K562 (cell line): ENCODE measurements around the gene CDK1. TPM values are rescaled to one million over a fixed set of nuclear protein-coding genes. Genes with fewer than 3 reads are reported as not detected.

Experiments
- ATAC-seq: fragments of 200-7000 bp; cut with Tn5 transposase; 3 replicates; pipeline ENCODE4 v1.9.1; 2020; ENCODE audit warnings: moderate library complexity
- BruUV-seq: library from RNA; stranded (reverse); fragments of 400-500 nt; replicated peaks from 2 replicates; lab custom pipeline; 2021; lab: Mats Ljungman, UMichigan
- CTCF ChIA-PET: fragments of 300-600 bp; formaldehyde crosslinking; extraction: SDS; loops from one replicate; lab custom pipeline; 2021; ENCODE audit warnings: low intra/inter-chr PET ratio; lab: Yijun Ruan, JAX
- POLR2A ChIA-PET: fragments of 300-600, 350-650 bp; sonication (Branson Sonifier 250); formaldehyde crosslinking; extraction: SDS; loops from one replicate; lab custom pipeline; 2021; ENCODE audit warnings: antibody characterized with exemption, inconsistent platforms; lab: Yijun Ruan, JAX
- DNase-seq, 4 experiments: peaks; one replicate each; pipeline versions ENCODE4 v3.0.0 to v3.0.0-alpha.2; 2011 to 2018; ENCODE audit warnings: low spot score in 3 of 4, mixed read lengths in 3 of 4; ENCODE audit errors: extremely low read depth in 1 of 4
- FAIRE-seq: peaks from 2 replicates; lab custom pipeline; 2011; peaks lifted over from hg19 to GRCh38; lab: Jason Lieb, UNC
- H2AFZ ChIP-seq: 2 replicates; pipeline ENCODE4 v1.6.0; 2011; ENCODE audit warnings: low read depth, low read length, control low read depth, inconsistent platforms
- H3K27ac ChIP-seq: fragments of 200-600 bp; 3 replicates; pipeline ENCODE4 v1.8.0; 2011; ENCODE audit warnings: low read depth, mild to moderate bottlenecking, control low read depth, inconsistent platforms, low read length, moderate library complexity, mixed read lengths; ENCODE audit errors: extremely low read depth
- H3K27me3 ChIP-seq, 2 experiments: fragments of 300-600 bp in 1 of 2; 2 replicates in 1 of 2; 3 replicates in 1 of 2; pipeline versions ENCODE4 v1.6.0 to v1.8.0; 2011; ENCODE audit warnings: inconsistent platforms in 2 of 2, low read length in 2 of 2, mild to moderate bottlenecking in 1 of 2, mixed read lengths in 1 of 2, moderate library complexity in 1 of 2; ENCODE audit not compliant: control insufficient read depth in 2 of 2, insufficient read depth in 2 of 2
- H3K36me3 ChIP-seq: fragments of 300-600 bp; 3 replicates; pipeline ENCODE4 v1.8.0; 2011; ENCODE audit warnings: mild to moderate bottlenecking, low read length, inconsistent platforms; ENCODE audit not compliant: control insufficient read depth, insufficient read depth
- H3K4me1 ChIP-seq, 2 experiments: fragments of 200-600 bp in 1 of 2; replicated peaks in 1 of 2; 2 replicates in 1 of 2; 3 replicates in 1 of 2; pipeline versions ENCODE4 v1.5.1 to v1.8.0; 2011; ENCODE audit warnings: inconsistent platforms in 2 of 2, low read length in 2 of 2, mild to moderate bottlenecking in 1 of 2, mixed read lengths in 1 of 2, moderate library complexity in 1 of 2; ENCODE audit not compliant: control insufficient read depth in 2 of 2, insufficient read depth in 2 of 2
- H3K4me2 ChIP-seq: 2 replicates; pipeline ENCODE4 v1.6.1; 2011; ENCODE audit warnings: low read length, control low read depth, inconsistent platforms, mixed read lengths; ENCODE audit not compliant: insufficient read depth
- H3K4me3 ChIP-seq: fragments of 200-600 bp; sonication (generic), shearing (Covaris generic); 2 replicates; pipeline ENCODE4 v1.5.1; 2016; ENCODE audit warnings: control low read depth, inconsistent platforms
- H3K79me2 ChIP-seq: fragments of 200-600 bp; 3 replicates; pipeline ENCODE4 v1.8.0; 2011; ENCODE audit warnings: low read length, inconsistent platforms; ENCODE audit not compliant: control insufficient read depth, insufficient read depth
- H3K9ac ChIP-seq, 2 experiments: 2 replicates each; pipeline versions ENCODE4 v1.6.0 to v1.6.1; 2011; ENCODE audit warnings: low read depth in 2 of 2, low read length in 2 of 2, control low read depth in 1 of 2, inconsistent platforms in 1 of 2, mild to moderate bottlenecking in 1 of 2, mixed read lengths in 1 of 2; ENCODE audit not compliant: insufficient read depth in 1 of 2
- H3K9me1 ChIP-seq: one replicate; pipeline ENCODE4 v1.6.0; 2011; ENCODE audit warnings: inconsistent platforms, mild to moderate bottlenecking, low read length, moderate library complexity; ENCODE audit not compliant: control insufficient read depth, insufficient read depth
- H3K9me3 ChIP-seq: replicated peaks from 2 replicates; pipeline ENCODE4 v1.5.1; 2011; ENCODE audit warnings: low read depth, low read length, inconsistent platforms; ENCODE audit not compliant: control insufficient read depth, insufficient read depth
- H4K20me1 ChIP-seq: replicated peaks from 2 replicates; pipeline ENCODE4 v1.6.1; 2011; ENCODE audit warnings: low read length, inconsistent platforms, mixed read lengths; ENCODE audit not compliant: control insufficient read depth, insufficient read depth
- DDX20 ChIP-seq: fragments of 450-650 bp; IDR thresholded peaks from 2 replicates; pipeline ENCODE4 v1.6.1; 2016; ENCODE audit warnings: missing genetic modification characterization, low read depth, mild to moderate bottlenecking, missing compliant biosample characterization, moderate library complexity
- GABPB2 ChIP-seq: fragments of 250-450 bp; sonication (Bioruptor Pico); conservative IDR thresholded peaks from 2 replicates; pipeline ENCODE4 v1.5.1; 2021; ENCODE audit warnings: mild to moderate bottlenecking
- HEY1 ChIP-seq: fragments of 250-450 bp; sonication (Bioruptor Pico); IDR thresholded peaks from 2 replicates; pipeline ENCODE4 v1.5.0; 2020; ENCODE audit warnings: mild to moderate bottlenecking, moderate library complexity, borderline replicate concordance
- MEIS2 ChIP-seq: fragments of 450-650 bp; IDR thresholded peaks from 2 replicates; pipeline ENCODE4 v1.6.1; 2014; ENCODE audit warnings: mild to moderate bottlenecking; ENCODE audit not compliant: partially characterized antibody
- SMC3 ChIP-seq: conservative IDR thresholded peaks from 2 replicates; pipeline ENCODE4 v1.6.1; 2011; ENCODE audit warnings: low read depth, low read length, improper control_type of control experiment; ENCODE audit not compliant: insufficient read depth
- SPI1 ChIP-seq: IDR thresholded peaks from 2 replicates; pipeline ENCODE4 v1.6.1; 2011; ENCODE audit warnings: low read depth, low read length, control low read depth, borderline replicate concordance
- SUPT5H ChIP-seq: fragments of 450-650 bp; IDR thresholded peaks from 2 replicates; pipeline ENCODE4 v1.6.1; 2016
- U2AF1 ChIP-seq: fragments of 200-400 bp; formaldehyde crosslinking; optimal IDR thresholded peaks from 2 replicates; pipeline ENCODE3; 2017; ENCODE audit warnings: mild to moderate bottlenecking, low read depth, low read length, moderate library complexity
- in situ Hi-C: fragments of 300-500 bp; cut with MboI; formaldehyde crosslinking; loops from 4 replicates; pipeline ENCODE4 v1.15.0; 2018; ENCODE audit warnings: inconsistent platforms, mixed read lengths
- intact Hi-C: fragments of 100-400 bp; cut with micrococcal nuclease; formaldehyde crosslinking; loops from 2 replicates; pipeline ENCODE4 v1.14.2; 2022
- polyA plus RNA-seq, 8 experiments: library from polyadenylated mRNA; depleted of rRNA in 4 of 8; stranded (reverse) in 5 of 8; unstranded in 3 of 8; fragments of >200 nt; fragmentation: Nextera tagmentation in 2 of 8; fragmentation: Illumina TruSeq in 1 of 8; extraction: Ambion mirVana in 2 of 8; extraction: Trizol in 1 of 8; gene quantifications; 2 replicates each; pipeline versions ENCODE4 v1.2.1 to v1.2.3, GENCODE V29; 2011 to 2014; ENCODE audit warnings: inconsistent platforms in 1 of 8, missing spikeins in 1 of 8
- total RNA-seq, 7 experiments: library from RNA; depleted of rRNA in 6 of 7; stranded (reverse); fragments of >200 nt in 6 of 7; fragmentation: Illumina TruSeq in 2 of 7; extraction: Trizol in 2 of 7; gene quantifications; 2 replicates each; pipeline versions ENCODE4 v1.2.1 to v1.2.3, GENCODE V29; 2011 to 2021; ENCODE audit warnings: low replicate concordance in 1 of 7
- TF ChIP-seq, protein P1 (sequence below): fragments of 450-650 bp; IDR thresholded peaks from one replicate; pipeline ENCODE4 v1.6.1; 2018; ENCODE audit warnings: mild to moderate bottlenecking, moderate library complexity; ENCODE audit not compliant: partially characterized antibody

Gene CDK1
- total and polyA plus RNA-seq, 9 of the 15 experiments (the other 6 are each of a cell fraction or from before 2014, with no cell fraction given): 156 to 685 (median 236) TPM

DNA sequence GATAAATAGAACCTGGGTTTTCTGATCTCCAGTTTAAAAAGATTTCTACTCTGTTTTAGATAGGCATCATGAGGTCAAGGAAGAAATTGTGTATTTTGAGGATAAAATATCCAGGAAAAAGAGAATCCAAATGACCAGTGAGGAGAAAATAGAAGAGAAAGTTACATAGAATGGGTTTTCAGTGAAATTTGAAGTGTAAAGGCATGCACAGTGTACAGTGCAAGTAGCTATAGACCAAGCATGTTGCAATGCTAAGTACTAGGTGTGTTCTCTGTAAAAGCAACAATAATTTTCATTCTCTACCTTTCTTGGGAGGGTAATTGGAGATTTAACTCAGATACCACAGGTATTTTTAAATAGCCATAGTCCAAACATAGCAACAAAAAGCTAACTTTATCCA, 22.6 kb downstream of the CDK1 start:
- in situ Hi-C loops: no loop called here
- TF ChIP-seq GABPB2 (CRISPR knock-in tag) (no peak), SUPT5H (no peak), SMC3 (no peak), SPI1 (no peak), MEIS2 (no peak), HEY1 (no peak), U2AF1 (no peak), DDX20 (tag) (no peak)
- TF ChIP-seq, protein P1, sequence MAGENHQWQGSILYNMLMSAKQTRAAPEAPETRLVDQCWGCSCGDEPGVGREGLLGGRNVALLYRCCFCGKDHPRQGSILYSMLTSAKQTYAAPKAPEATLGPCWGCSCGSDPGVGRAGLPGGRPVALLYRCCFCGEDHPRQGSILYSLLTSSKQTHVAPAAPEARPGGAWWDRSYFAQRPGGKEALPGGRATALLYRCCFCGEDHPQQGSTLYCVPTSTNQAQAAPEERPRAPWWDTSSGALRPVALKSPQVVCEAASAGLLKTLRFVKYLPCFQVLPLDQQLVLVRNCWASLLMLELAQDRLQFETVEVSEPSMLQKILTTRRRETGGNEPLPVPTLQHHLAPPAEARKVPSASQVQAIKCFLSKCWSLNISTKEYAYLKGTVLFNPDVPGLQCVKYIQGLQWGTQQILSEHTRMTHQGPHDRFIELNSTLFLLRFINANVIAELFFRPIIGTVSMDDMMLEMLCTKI: no peak
- peaks cover 0 to 9% of the 10 kb centered on the region in 2 experiments; a peak in 4 of 5 replicates for H3K4me1 ChIP-seq
- no peak overlapping the region for H3K4me3 ChIP-seq
- no peaks in the 10 kb centered on the region for H3K79me2 ChIP-seq
- no peak overlapping the region for H3K27ac ChIP-seq
- H3K4me2 ChIP-seq: no peak overlapping the region
- H3K36me3 ChIP-seq: peaks cover 15% of the 10 kb centered on the region
- no peaks in the 10 kb centered on the region for H4K20me1 ChIP-seq
- no peak for ATAC-seq
- ChIA-PET CTCF (no interaction called here), POLR2A (interaction anchor here (1.4 to 1.7 kb wide), 2 partner anchors 11 to 18 kb away, joined by 3 to 6 read pairs; no protein-coding TSS in a partner anchor)
- FAIRE-seq: no peak
- no peaks in the 10 kb centered on the region for H3K9me3 ChIP-seq
- H3K9ac ChIP-seq: no peak overlapping the region
- no peak for DNase-seq
- no TSS peak for BruUV-seq
- H3K27me3 ChIP-seq: no peaks in the 10 kb centered on the region
- intact Hi-C loops: no loop called here
- H3K9me1 ChIP-seq: no peaks in the 10 kb centered on the region
- H2AFZ ChIP-seq: no peak overlapping the region
